ENCODE measurements around the gene PLET1.

DNA sequence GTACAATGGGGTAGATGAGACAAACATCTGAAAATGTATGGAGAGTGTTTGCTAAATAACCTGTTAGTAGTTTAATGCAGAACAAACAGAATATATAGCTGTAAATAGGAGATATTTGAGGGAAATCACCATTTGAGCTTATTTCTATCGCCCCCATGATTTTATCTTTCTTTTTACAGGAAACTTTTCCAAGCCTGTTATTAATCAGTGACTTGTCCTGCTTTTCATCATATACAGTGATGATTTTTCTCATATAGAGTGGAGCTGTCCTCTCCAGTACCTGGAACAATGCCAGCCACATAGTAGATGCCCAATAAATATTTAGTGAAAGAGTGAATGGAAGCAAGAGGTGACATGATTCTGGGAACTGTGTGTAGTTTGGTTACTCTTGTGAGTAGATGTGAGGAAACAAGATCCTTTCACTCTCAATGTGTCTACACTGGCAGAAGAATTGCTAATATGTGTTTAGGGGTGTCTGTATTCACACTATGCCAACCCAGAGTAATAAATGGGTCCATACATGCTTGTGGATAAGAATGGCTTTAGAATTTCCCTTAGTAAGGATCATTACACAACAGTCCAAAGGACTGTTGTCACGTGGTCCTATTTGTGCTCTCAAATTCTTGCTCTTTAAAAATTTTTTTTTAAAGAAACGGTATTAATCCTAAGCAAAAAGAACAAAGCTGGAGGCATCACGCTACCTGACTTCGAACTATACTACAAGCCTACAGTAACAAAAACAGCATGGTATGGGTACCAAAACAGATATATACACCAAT is 36.7 kb downstream of the PLET1 start:
- TF ChIP-seq POLR2A (IDR thresholded peaks at IDR 0.05) = no peak
- TF ChIP-seq, protein P1, sequence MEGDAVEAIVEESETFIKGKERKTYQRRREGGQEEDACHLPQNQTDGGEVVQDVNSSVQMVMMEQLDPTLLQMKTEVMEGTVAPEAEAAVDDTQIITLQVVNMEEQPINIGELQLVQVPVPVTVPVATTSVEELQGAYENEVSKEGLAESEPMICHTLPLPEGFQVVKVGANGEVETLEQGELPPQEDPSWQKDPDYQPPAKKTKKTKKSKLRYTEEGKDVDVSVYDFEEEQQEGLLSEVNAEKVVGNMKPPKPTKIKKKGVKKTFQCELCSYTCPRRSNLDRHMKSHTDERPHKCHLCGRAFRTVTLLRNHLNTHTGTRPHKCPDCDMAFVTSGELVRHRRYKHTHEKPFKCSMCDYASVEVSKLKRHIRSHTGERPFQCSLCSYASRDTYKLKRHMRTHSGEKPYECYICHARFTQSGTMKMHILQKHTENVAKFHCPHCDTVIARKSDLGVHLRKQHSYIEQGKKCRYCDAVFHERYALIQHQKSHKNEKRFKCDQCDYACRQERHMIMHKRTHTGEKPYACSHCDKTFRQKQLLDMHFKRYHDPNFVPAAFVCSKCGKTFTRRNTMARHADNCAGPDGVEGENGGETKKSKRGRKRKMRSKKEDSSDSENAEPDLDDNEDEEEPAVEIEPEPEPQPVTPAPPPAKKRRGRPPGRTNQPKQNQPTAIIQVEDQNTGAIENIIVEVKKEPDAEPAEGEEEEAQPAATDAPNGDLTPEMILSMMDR (IDR thresholded peaks at IDR 0.05) = no peak
